ENCODE measurements around the gene FLII. TPM values are rescaled to one million over a fixed set of nuclear protein-coding genes. Genes with fewer than 3 reads are reported as not detected.

The FLII gene
- total RNA-seq, 1 donor from 2014 or later, result 299 TPM

DNA sequence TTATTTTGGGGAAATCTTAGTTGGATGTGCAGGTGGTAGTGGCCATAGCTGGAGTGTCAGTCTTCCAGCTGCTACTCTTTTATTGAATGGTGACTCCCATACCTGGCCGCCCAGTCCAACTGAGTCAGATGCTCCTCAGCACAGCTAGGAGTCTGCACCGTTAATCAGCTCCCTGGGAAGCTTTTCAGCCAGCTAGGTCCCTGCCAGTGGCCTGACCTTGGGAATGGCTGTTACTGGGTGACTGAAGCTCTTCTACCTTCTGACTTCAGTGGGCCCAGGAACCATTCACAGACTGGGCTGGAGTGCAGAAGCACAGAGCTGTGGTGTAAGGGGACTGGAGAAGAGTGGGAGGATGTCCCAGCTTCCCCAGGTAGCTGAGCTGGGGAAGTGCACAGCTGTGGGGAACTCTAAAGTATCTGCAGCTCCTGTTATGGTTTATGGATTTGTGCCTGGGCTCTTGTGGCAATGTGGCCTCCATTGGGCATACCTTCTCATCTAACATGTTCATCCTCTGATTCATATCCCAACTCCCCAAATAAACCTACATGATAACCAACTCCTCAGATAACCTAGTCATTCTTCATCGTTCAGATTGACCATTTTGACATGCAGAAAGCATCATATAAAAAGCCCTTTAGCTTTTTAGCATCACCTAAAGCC lies 60.9 kb downstream of the FLII start:
- ATAC-seq, result no peak

DNA sequence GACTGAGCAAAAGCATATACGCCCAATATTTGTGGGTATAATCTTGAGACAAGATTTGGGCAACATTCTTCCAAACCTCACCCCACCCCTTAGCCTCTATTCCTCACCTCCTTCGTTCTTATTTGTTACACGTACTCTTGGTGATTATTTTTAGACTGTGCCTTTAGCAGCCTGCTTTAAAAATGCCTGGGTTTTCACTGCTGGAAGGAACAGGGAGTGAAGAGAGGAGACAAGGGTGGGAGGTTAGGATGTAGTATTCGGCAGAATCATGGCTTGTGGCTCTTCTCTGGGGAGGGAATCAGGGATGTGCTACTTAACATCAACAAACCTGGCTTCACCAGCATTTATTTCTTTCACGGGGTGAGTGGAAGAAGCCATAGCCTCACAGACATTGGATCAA lies 63.3 kb downstream of the FLII start:
- intact Hi-C loops (cut with DNase I), result no loop called here
- ATAC-seq (no peak), DNase-seq (ENCODE audit: missing footprints) (no peak)

More for the DNA sequence above, 60.9 kb downstream of the FLII start:
- intact Hi-C loops (cut with DNase I), result no loop called here
- no peak for DNase-seq (ENCODE audit: missing footprints)

Other genes starting within 250 kb of the FLII start
- 34.9 TPM for gene ATPAF2, start 219.6 kb downstream of the FLII start, total RNA-seq
- gene GID4, start 219.3 kb downstream of the FLII start, total RNA-seq, result 20.1 TPM
- gene DRG2, start 170.8 kb downstream of the FLII start, total RNA-seq, result 18.8 TPM
- 0.51 TPM for gene MYO15A, start 150.0 kb downstream of the FLII start, total RNA-seq
- gene ALKBH5, start 74.9 kb downstream of the FLII start, total RNA-seq, result 183 TPM
- 8.4 TPM for gene LLGL1, start 33.1 kb downstream of the FLII start, total RNA-seq
- 31.3 TPM for gene MIEF2, start 1.9 kb upstream of the FLII start, total RNA-seq
- 10.4 TPM for gene TOP3A, start 56.3 kb upstream of the FLII start, total RNA-seq
- 11.8 TPM for gene SMCR8, start 56.6 kb upstream of the FLII start, total RNA-seq
- gene SHMT1, start 104.8 kb upstream of the FLII start, total RNA-seq, result 9.9 TPM
- gene EVPLL, start 119.0 kb upstream of the FLII start, total RNA-seq, result not detected
- gene LGALS9C, start 218.1 kb upstream of the FLII start, total RNA-seq, result not detected

Measured in Right ventricle myocardium inferior (tissue), 1 donor.